Fibroblast of skin of back (primary cell): ENCODE data around the gene NPTX2.
A peak's percentile ranks its signal among the peaks of the same experiment; 100 is the strongest.

Experiments
- DNase-seq: peaks from one replicate; pipeline ENCODE4 v3.0.0-alpha.2; 2013

Gene NPTX2

DNA sequence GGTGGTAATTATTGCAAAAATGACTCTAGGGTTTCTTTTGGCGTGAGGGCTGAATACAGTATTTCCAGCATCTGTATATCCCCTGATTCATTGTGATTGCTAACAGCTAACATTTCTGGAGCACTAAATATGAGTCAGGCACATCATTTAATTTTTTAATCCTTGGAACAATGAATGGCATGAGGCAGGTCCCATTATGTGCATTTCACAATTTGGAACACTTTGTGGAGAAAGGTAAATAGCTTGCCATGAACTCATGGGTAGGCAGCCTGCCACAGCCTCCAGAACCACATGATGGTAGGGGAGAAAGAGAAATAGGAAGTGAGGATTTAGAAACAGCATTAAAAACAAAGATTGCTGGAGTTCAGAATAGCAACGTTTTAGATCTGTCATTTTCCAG, 1.7 kb downstream of the NPTX2 start:
- DNase-seq = no peak

DNA sequence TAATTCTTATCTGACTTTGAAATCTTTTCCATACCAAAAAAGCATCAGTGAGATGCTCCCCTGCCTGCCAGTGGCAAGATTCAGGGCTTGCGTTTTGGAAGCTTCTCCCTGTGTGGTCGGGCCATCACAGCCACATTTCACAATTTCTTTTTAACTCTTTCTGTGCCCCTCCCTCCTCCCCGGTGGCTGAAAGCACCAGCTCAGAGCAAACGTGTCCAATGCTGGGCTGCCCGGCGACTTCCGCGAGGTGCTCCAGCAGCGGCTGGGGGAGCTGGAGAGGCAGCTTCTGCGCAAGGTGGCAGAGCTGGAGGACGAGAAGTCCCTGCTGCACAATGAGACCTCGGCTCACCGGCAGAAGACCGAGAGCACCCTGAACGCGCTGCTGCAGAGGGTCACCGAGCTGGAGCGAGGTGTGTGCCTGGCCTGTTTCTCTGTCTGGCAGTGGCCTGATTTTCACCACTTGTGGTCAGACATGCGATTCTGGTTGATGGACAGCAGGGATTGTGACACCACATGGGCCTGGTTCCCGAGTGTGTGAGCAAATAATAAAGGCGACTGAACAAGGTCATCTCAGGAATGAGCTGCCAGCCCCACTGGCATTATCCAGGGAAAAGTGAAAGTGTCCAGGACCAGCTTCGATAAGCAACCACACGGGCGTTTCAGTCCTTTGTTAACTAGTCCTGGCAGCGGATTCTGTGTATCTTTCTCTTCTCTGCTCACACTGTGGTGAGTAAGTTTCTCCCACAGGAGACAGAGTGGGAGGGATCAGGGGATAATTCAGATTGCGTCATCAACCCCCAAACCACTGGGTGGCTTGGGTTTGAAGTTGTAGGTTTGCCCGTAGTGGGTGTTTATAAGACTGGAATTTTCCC, 2.6 kb downstream of the NPTX2 start:
- DNase-seq = peak; percentile 34

GRCh38 chr7:98621573-98622482, 4.7 kb downstream of the NPTX2 start:
- no peak for DNase-seq

DNA sequence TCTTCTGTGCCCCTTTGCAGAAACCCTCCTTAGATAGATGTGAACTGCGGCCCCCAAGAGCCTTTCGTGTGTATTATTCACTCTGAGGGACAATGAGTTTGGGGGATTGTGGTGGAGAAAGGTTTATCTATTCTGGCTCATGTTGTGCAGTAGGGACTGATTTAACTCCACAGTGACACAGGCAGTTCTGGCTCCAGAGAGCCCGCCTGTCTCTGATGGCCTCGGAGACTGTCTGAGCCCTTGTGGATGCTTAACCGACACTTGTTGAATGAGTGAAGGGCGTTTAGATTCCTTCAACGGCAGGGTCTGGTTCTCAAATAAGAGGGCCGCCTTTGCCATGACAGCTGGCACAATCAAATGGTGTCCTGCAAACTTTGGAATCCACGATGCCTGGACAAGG, 5.8 kb downstream of the NPTX2 start:
- DNase-seq = no peak

GRCh38 chr7:98624846-98625420, 7.8 kb downstream of the NPTX2 start:
- no peak for DNase-seq

- DNase-seq = no peak
Measured at GRCh38 chr7:98626460-98627412, 9.7 kb downstream of the NPTX2 start.

- no peak for DNase-seq
Measured at GRCh38 chr7:98627413-98627790, 10.3 kb downstream of the NPTX2 start.

GRCh38 chr7:98628418-98628817, 11.3 kb downstream of the NPTX2 start:
- DNase-seq = no peak

DNA sequence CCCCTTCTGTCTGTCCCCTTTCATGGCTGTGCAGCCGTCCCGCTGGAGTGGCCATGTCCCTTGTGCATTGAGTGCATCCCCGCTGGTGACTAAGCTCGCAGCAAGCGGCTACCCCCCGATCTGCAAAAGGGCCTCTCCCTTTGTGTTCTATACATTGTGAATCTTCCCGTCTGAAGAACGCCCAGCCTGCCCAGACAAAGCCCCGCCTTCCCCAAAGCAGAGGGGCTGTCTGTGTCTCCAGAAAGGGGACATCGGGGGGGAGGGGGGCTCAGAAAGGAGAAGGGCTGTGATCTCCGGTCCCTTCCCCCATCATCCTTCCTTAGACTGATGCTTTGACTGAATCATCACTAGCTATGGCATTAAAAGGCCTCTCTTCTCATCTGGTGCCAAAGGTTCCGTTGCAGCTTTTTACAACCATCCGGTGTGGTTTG, 11.9 kb downstream of the NPTX2 start:
- peak; percentile 42 for DNase-seq

DNA sequence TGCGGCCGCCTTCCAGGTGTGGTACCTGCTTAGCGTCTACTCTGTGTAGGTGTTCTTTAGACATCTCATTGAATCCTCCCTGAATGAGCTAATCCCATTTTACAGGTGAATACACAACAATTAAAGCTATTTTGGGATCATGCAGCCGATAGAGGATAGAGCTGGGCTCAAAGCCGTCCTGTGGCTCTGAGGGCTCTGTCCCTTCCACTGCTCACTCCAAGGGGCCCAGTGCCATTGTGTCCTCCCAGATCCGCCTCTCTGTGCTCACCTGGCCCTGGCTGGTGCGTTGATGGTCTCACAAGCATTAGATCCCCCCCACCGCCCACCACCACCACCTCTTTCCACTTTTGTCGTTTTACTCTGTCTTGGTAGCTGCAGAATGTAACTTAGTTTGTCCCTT, 13.1 kb downstream of the NPTX2 start:
- no peak for DNase-seq

GRCh38 chr7:98630770-98631169, 13.7 kb downstream of the NPTX2 start:
- DNase-seq = no peak

- DNase-seq = no peak
Measured at GRCh38 chr7:98638853-98639252, 21.8 kb downstream of the NPTX2 start.

GRCh38 chr7:98640375-98640774, 23.3 kb downstream of the NPTX2 start:
- DNase-seq = no peak

- no peak for DNase-seq
Measured at GRCh38 chr7:98641646-98642500, 24.8 kb downstream of the NPTX2 start.

DNA sequence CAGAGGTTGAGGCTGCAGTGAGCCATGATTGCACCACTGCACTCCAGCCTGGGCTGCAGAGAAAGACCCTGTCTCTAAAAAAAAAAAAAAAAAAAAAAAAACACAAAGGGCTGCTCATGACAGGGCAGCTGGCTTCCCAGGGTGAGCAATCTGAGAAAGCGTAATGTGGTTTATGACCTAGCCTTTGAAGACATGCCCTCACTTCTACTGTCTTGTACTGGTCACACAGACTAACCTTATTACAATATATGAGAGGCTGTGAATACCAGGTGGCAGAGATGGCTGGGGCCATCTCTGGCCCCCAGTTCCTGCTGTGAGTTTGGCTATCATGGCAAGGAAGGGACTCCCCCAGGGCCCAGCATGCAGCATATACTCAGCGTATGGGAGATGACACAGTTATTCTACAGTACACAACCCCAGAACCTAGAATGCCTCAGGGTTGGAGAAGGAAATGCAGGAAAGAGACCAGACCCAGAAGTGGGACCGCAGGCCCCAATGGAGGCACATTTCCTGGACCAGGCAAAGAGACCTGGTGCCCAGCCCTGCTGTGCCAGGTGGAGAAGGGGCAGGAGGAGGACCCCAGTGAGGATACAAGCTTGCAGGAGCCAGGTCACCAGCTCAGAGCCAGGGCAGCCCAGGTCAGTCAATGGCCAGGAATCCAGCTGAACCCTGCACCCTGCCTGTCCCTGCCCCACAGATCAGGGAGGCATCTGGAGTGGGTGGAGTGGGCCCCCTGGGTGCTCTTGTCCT, 26.3 kb downstream of the NPTX2 start:
- no peak for DNase-seq

- DNase-seq = no peak
Measured at GRCh38 chr7:98646465-98646864, 29.4 kb downstream of the NPTX2 start.

- no peak for DNase-seq
Measured at GRCh38 chr7:98647326-98647725, 30.2 kb downstream of the NPTX2 start.

DNA sequence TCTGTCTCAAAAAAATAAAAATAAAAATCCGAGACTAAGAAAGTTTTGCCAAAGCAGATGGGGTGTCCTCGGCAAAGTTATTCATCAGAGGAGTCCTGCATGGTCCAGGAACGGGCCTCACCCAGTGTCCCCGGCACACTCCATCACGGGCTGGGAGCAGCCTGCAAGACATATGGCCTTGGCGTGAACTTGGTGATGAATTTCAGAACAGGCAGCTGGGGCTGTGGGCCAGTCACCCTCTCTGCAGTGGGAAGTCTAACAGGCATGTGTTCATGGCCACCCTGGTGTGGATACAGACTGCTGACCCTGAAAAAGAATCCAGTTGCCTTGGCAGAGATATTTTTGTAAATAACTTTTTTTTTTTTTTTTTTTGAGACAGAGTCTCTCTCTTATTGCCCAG, 34.7 kb downstream of the NPTX2 start:
- DNase-seq = no peak

DNA sequence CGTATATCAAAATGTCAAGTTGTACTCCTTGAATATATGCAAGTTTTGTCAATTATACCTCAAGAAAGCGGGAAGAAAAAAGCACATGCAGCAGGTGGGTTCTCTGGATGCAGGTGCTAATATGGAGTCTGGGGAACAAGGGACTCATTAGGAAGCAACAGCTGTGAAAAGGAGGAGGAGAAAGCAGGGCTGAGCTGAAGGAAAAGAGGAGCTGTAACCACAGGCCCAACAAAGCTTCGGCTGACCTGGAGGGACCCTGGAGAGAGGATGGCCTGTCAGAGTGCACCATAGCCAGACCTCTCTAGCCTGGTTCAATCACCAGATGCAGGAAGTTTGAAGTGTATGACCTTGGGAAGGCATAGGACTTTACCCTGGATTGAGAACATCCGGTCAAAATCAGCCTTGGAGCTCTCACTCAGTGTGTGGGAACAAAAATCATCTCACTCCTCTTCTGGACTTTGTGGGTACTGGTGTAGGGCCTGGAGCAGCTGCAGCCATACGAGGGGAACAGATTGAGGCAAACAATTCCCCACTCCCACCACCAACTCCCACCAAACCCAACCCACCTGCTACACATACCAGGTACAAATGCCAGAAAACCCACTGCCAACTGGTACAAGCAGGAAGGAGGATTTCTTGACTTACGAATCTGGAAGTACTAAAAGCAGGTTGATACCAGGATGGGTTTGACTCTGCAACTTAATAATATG, 36.7 kb downstream of the NPTX2 start:
- DNase-seq = no peak
